Mesenteric fat pad (tissue), 1 donor: ENCODE results near the gene SKOR1. TPM values are rescaled to one million over a fixed set of nuclear protein-coding genes. Genes with fewer than 3 reads are reported as not detected.
A peak's percentile ranks its signal among the peaks of the same experiment; 100 is the strongest.

ENCODE experiments used
- DNase-seq: peaks from one replicate; pipeline ENCODE4 v3.0.0-alpha.2; 2020; ENCODE audit warnings: low spot score
- total RNA-seq: library from RNA; stranded (reverse); fragmentation: NEBNext Ultra II Directional; extraction: Animal tissue kit (Norgen Biotek cat#: 25700); gene quantifications from one replicate; pipeline ENCODE4 v1.2.1, GENCODE V29; 2021
- donor health status: DM: yes; HTN: yes; CAD: no.

SKOR1 gene
- total RNA-seq, 1 donor from 2014 or later, result 0.26 TPM

GRCh38 chr15:67796196-67797127 is 28.8 kb upstream of the SKOR1 start:
- DNase-seq, result no peak

GRCh38 chr15:67799801-67800205 is 25.5 kb upstream of the SKOR1 start:
- no peak for DNase-seq

DNA sequence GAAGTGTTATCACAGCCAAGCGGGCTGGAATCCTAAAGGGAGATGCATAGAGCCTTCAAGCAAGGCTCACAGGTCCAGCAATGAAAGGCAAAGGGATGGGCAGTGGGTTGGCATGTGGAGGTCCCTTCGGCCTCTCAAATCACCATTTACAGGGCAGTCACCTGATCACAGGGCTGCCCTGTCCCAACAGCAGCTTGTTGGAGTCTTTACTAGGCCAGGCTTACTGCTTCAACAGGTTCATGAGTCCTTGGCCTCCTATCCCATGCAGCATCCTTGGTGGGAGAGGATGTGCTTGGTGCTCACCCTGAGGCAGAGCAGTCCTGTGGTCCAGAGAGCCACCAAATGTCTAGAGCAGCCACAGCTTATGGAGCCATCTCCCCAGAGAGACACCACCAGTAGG is 24.2 kb upstream of the SKOR1 start:
- no peak for DNase-seq

DNA sequence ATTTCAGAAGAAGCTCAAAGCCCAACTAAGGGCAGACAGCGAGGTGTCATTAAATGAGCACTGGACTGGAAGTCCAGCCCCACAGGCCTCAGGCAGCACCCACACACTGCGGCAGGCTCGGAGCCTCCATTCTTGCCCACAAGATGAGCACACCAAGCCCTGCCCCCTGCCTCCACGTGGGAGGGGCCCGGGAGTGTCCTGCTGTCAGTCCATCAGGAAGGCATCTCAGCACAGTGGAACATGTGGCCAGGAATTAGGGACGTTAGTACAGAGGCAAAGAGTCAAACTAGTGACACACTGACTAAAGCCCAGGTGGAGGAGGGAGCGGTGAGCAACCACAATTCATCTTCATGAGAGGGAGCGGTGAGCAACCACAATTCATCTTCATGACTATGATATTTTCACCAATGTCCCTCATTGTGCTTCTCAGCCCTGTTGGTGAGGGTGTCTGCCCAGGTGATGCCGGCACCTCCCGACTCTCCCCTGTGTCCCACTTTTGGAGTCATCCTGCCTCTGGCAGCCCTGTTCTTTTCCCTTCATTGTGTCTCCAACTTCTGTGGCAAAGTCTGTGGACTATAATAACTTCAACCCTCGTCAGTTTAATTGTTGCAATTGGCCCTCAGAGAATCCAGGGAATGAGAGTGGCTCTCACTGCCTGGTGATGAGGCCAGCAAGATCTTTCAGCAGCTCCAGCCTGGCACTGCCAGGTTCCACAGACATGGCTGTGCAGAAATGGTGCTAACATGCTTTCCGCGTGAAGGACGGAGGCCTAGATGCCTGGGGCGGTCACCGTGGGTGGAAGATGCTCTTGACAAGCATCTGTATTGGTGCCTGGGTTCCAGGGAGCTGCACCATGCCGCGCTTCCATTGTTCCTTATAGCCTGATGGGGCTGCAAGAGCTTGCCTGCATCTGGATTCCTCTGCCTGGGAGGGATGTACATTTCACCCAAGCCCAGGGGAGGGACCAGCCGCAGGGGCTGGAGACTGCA is 23.1 kb upstream of the SKOR1 start:
- DNase-seq, result no peak

DNA sequence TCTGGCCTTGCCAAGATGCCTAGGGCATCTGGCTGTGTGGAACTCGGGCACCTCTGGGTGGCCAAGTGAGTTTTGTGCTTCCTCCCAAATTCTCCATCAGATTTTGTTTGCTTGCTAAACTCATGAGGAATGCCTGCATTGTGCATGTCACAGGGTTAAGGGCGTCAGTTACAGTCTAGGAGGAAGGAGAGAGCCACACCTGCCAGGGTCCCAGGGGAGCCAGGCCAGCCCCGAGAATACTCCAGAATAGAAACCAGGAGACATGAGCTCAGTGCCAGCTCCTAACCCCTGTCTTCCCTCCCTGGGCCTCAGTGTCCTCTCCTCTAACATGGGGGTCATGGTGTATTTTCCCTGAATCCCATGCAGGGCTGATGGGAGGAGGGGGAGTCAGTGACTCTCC is 22.0 kb upstream of the SKOR1 start:
- no peak for DNase-seq

DNA sequence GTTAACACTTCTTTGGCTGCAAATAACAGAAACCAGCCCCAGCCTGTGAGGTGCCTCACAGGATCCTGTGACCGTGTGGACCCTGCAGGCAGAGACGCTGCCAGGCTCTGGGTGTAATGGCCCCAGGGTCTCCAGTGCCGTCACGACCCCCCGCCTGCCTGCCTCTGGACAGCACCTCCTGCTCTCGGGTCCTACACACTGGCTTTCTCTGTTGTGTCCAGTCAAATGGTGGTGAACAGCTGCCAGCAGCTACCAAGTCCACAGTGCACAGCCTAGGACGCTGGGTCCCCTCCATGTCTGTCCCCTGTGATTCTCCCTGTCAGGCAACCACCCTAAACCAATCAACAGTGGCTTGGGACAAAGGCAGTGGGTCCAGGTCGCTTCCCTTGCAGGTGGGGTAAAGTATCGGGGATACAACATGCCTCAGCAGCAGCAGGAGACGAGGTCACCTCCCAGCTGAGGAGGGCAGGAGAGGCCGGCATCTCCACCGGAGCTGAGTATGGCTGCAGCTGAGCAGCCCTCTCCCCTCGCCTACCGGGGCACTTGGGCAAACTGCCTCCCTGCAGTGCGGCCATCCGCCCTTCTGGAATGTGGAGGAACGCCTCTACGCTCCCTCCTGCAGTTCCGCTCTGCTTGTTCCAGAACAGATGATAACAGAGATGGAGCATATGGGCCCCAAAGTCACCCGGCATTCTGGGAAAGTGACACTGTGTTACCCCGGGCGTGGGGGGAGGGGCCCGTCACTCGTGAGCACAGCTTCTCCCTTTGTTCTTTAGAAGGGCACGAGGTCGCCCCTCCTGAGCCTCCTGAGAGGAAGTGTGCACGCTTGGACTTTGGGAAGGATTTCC is 21.1 kb upstream of the SKOR1 start:
- DNase-seq, result no peak

DNA sequence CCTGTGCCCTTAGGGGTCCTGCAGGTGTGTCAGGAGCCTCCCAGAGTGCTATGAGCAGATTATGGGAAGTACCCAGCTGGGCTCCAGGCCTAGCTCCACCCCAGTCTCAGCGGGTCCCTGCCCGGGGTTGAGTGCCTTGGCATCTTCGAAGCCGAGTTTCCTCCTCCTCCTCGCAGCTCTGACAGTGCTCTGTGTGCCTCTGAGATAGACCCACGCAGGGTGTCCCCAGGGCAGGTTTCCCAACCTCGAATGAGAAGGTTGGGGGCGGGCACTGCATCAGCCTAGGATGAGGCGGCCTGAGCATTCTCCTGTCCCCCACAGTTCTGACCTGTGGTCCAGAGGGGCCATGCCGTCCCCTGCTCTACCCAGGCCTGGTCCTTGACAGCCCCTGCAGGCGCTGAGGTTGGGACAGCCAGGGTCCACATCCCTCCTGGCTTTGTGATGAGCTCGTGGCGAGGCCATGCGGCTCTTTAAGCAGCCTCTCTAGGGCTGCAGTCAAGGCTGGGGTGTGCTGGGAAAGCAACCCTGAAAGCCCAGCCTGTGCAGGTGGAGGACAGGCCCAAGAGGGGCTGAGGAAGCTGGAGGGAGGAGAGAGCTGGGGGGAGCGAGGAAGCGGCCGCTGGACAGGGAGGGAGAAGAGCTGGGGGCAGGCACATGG is 20.2 kb upstream of the SKOR1 start:
- DNase-seq, result no peak

DNA sequence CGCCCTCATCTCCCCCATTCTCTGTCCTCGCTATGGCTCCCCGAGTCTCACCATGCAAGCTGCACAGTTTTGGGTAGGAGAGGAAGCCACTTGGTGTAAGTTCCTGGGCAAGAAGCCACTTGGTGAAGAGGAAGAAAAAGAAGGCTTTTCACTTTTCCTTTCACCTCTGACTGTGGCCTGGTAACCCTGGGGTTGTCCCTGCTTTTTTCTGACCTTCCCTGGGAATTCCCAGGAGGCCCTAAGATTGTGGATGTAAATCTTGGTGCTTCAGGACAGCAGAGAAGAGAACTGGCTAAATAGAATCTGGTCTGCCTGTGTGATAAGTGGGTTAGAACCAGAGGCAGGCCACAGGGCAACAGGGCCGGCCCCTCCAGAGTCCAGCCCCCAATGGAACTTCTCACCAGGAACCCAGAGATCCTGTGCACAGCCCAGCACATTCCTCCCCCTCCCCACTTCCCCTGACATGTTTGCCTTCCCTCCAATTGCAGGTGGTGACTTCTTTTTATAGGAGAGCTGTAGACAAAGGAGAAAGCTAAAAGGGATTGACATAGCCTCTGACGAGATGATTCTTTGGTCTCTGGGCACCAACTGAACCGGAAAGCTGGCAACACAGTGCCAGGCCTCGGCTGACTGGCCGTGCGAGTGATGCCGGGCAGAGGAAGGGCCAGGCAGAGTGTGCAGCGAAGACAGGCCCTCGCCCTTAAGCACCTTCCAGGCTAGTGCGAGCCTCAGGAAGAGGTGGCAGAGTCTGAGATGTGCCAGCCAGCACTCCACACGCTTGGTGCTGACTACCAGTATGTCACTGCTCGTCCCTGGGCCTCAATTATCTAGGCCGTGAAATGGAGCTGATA is 19.4 kb upstream of the SKOR1 start:
- DNase-seq, result peak; percentile 76

- peak; percentile 67 for DNase-seq
Measured at GRCh38 chr15:67806536-67806935, 18.8 kb upstream of the SKOR1 start.

DNA sequence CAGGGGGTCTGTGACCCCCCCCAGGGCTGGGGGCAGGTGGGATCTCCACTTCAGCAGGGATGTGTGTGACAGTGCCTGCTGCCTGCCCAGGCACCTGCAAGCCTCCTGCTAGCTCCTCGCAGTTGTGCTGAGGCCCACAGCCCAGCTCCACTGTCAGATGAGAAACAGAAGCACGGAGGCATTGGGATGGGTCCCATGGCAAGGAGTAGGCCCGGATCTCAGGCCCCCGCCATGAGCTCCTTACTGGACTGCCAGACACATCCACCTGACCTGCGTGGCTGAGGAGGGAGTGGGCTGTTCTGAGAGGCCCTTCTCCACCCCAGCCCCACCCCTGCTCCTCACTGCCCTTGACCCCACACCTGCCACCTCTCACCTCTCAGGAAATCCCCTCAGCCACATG is 18.2 kb upstream of the SKOR1 start:
- peak; percentile 71 for DNase-seq

DNA sequence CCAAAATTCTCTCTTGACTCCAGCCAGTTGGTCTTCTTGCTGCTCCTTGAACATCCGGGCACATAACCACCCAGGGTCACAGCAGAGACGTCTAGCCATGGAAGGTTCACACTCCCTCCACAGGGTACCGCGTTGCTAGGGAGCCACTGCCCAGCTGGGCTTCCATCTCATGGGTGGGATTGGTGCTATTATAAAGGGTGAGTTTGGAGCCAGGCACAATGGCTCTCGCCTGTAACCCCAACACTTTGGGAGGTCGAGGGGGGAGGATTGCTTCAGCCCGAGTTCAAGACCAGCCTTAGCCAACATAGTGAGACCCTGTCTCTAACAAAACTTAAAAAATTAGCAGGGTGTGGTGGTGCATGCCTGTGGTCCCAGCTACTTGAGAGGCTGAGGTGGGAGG is 17.5 kb upstream of the SKOR1 start:
- peak; percentile 69 for DNase-seq

GRCh38 chr15:67808821-67809220 is 16.5 kb upstream of the SKOR1 start:
- DNase-seq, result peak; percentile 49

DNA sequence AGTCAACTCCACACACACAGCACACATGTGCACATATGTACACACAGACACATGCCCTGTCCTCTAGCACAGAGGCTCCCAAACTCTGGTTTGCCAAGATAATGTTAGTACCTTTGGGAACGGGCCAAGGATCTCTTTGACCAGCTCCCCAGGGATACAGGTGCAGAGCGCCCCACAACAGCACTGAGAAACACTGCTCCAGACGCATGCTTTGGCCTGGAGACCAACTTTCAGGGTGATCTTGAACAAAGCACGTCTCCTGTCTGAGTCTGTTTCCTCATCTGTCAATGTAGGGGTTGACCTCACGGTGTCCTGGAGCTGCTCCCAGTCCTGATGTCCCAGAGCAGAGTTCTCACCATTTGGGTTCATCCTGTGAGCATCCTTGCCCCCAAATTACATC is 15.9 kb upstream of the SKOR1 start:
- peak; percentile 53 for DNase-seq

- DNase-seq, result peak; percentile 65
Measured at GRCh38 chr15:67809866-67810265, 15.4 kb upstream of the SKOR1 start.

- DNase-seq, result peak; percentile 84
Measured at GRCh38 chr15:67812241-67812644, 13.1 kb upstream of the SKOR1 start.

DNA sequence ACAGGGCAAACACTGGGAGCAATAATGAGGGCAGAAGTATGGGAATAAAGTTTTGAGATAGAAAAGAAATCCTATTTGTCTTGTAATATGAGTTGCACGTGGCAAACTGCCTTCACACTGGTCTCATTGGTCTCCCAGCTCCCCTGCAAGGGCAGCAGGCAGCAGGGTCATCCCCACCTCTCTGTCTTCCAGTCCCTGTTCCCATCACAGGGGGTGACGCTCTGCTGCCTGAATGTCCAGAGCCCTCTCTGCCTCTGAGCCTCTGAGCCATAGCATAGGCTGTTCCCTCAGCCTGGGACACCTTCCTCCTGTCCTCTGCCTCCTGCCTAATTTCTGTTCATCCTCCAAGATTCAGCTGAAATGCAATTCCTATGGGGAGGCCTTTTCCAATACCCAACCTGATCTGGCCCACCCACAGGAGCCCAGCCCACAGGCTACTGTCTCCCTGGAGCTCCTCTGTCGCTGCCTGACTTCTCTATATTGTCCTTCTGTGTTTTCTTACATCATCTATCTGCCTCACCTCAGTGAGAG is 12.1 kb upstream of the SKOR1 start:
- DNase-seq, result peak; percentile 26

- peak; percentile 60 for DNase-seq
Measured at GRCh38 chr15:67815036-67815592, 10.2 kb upstream of the SKOR1 start.

GRCh38 chr15:67816668-67817067 is 8.6 kb upstream of the SKOR1 start:
- no peak for DNase-seq

DNA sequence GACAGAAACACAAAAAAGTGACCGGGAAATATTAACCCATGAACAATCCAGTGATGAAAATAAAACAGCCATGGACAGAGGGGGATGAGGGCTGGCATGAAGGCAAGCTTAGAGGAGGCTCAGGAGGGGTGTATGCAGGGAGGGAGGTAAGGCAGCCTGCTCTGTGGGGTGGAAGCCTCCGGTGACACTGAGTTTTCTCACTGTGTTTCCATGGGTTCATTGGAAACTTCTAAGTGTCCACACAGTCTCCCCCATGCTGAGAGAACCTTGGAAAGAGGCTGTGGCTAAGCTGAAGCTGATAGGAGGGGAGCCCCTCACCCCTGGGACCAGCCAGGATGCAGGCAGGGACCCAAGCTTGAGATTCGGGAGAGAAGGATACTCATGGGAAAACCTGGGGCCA is 6.8 kb upstream of the SKOR1 start:
- DNase-seq, result no peak
